Activated gamma-delta T cell treated with anti-CD3 and anti-CD28 coated beads, Interleukin-2, amount 50 U/mL, for 16 hours (primary cell): Measurements from ENCODE around the gene SNRNP70.
"Not testable (repeated sequence)": the region's sequence is repeated elsewhere in the genome, so short reads cannot be mapped to it uniquely, and the experiment has no call there.

Experiments
- DNase-seq: peaks from one replicate; pipeline ENCODE4 v3.0.0-alpha.2; 2020; ENCODE audit warnings: low read depth

The SNRNP70 gene

DNA sequence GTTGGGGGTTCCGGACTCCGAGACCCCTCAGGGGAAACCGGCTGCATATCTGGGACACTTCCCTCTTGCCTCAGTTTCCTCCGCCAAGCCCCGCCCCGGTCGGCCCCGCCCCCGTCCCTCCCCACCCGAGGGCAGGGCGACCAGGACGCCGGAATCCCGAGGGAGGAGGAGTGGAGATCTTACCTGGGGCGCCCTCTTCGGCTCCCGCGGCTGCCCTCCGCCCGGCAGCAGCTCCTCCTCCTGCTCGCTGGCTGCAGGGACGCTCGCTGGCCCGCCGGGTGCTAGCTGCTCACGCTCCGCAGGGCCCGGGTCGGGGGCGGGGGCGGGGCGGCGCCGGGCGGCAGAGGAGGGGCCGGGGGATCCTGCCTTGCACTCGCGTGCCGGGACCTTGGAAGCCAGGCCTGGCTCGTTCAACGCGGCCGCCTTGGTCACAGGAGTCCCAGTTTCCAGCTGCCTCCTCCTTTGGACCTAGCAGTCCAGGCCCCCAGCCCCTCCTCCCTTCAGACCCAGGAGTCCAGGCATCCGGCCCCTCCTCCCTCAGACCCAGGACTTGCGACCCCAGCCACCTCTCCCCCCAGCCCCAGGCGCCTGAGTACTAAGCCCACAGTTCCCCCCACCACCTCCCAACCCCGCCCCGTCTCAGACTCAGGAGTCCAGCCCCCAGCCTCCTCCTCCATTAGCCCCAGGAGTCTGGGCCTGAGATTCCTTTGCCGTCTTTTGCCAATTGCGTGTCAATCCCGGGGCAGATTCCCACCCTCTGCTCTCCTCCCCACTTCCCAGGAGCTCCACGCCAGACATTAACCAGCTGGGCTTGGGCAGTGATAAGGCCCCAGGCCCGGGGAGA, 20.3 kb upstream of the SNRNP70 start, which contains the start of gene NTF4:
TSS of gene NTF4 (minus strand) at position 51 of the 844 bp plus-strand sequence. CDS start 2,821 bp downstream, outside the sequence.
- no peak for DNase-seq

DNA sequence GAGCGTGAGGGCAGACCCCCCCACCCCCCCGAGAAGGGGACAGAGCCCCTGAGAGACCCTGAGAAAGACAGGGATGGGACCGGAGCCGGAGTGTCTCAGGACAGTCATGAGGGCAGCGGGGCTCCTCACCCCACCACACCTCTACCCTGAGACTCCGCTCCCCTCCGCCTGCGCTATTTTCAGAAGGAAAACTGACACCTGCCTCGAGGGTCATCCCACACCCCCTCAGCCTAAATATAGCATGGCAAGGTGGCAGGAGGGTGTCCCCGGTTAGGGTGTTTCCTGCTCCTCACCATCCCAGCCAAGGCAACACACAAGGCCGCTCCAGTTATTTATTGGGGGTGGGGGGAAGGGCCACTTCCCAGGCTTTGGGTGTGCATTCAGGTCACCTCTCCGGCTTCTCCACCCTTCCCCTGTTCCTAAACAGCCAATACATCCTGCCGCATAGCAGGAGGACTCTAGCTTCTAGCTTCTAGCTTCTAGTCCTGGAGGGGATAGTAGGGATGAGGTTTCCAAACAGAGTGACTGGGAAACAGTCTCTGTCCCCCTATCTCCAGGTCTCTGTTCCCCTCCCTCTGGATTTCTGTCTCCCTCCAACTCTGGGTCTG, 19.2 kb upstream of the SNRNP70 start:
- DNase-seq = no peak

DNA sequence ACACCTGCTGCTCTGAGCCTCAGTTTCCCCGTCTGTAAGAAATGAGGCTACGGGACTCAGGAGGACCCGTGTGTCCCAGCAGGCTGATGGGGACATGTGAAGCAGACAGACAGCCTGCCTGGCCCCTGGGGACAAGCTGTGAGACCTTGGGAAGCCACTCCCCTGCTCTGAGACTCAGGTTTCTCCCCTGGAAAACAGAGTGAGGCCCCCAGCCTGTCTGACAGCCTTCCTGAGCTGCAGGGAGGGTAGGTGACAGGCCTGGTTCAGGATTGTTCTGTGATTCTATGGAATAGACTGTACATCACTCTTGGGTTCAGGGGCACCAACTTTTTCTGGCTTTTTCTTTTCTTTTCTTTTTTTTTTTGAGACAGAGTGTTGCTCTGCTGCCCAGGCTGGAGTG, 17.7 kb upstream of the SNRNP70 start:
- no peak for DNase-seq

DNA sequence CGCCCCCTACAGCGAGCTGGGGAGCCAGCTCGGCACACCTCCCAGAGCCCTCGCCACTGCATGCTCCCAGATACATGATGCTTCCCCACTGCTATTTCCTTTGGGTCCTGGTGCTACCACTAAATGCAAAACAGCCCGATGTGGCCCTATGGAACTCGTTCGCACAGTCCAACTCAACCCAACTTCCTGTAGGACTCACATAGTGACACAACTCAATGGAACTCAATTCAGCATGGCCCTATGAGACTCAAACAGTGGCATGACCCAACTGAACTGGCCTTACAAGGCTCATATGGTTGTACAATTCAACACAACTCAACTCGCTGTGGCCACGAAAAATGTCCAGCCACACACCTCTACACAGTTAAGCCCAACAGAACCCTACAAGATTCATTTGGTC, 16.2 kb upstream of the SNRNP70 start:
- no peak for DNase-seq

DNA sequence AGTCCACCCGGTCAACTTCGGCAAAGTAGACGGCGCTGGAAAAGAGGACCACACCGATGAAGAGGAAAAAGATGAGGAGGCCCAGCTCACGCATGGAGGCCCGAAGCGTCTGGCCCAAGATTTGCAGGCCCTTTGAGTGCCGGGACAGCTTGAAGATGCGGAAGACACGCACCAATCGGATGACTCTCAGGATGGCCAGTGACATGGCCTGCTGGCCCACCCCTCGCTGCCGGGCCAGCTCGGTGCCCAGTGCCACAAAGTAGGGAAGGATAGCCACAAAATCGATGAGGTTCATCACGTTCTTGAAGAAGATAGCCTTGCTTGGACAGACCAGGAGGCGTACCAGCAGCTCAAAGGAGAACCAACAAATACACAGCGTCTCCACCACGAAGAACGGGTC, 14.8 kb upstream of the SNRNP70 start:
- DNase-seq = no peak

DNA sequence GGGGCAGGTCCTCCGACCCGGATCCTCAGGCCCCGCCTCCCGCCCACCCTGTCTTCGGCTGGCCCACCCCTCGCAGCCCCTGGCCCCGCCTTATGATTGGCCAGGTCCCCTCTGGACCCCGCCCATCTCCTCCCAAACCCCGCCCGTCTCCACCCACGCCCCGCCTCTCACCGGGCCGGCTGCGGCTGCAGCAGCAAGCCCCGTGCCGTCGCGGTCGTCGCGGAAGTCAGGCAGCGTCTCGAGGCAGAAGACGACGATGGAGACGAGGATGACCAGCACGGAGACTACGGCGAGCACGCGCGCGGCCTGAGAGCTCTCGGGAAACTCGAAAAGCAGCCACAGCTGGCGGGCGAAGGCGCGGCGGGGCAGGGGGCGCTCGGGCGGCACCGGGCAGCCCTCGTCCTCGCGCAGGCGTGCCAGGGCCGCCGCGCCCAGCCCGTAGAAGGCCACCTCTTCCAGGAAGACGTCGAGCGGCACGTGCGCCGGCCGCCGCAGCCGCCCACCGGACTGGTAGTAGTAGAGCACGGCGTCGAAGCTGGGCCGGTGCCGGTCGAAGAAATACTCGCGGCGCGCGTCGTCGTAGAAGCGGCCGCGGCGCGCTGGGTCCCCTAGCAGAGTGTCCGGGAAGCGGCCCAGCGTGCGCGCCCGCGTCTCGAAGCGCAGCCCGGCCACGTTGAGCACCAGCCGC, 13.2 kb upstream of the SNRNP70 start:
- DNase-seq = no peak

DNA sequence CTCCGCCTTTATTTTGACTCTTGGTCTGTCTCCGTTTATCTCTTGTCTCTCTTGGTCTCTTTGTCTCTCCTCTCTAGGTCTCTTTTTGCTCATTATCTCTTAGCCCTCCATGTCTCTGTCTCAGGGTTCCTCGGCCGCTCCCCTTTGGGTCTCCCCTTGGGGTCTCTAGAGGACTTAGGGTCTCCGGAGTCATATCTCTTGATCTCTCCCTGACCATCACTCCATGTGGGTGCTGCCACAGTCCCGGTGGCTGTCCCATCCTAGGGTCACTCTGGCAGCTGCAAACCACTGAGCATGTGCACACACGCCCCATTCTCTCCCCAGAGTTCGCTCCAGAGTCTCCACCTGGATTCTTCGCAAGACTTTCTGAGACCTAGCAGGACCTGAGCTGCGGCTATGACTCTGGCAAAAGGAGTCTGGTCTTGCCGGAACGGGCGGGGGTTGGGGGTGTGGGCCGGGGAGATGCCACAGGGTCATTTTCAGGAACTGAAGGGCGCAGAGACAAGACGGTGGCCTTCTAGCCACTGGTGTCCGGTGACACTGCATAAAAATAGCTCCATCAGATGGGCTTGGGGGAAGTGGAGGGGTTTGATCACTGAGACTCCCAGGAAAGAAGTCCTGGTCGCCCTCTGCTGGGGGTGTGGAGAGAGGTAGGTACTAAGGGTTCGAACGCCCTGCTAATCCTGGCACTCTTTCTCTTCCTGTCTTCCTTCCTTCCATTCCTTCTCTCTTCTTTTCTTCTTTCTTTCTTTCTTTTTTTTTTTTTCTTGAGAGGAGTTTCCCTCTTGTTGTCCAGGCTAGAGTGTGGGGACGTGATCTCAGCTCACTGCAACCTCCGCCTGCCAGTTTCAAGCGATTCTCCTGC, 11.5 kb upstream of the SNRNP70 start:
- no peak for DNase-seq

DNA sequence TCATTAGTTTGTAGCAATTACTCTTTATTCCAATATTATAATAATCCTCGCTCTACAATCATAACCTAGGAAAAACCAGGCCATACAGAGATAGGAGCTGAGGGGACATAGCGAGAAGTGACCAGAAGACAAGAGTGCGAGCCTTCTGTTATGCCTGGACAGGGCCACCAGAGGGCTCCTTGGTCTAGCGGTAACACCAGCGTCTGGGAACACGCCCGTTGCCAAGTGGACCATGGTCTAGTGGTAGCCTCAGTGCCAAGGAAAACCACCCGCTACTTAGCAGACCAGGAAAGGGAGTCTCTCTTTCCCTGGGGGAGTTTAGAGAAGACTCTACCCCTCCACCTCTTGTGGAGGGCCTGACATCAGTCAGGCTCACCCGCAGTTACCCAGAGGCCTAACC, 10.4 kb upstream of the SNRNP70 start:
- not testable (repeated sequence) for DNase-seq

DNA sequence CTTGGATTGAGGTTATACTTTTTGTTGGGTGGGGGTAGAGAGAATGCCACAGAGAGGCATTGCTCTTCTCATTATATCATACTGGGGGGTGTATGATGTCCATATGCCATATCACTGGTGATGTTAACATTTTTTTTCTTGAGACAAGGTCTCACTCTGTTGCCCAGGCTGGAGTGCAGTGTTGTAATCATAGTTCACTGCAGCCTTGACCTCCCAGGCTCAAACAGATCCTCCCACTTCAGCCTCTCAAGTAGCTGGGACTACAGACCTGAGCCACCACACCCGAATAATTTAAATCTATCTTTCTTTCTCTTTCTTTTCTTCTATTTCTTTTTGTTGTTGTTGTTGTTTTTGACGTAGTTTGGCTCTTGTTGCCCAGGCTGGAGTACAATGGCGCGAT, 4.9 kb upstream of the SNRNP70 start:
- no peak for DNase-seq

DNA sequence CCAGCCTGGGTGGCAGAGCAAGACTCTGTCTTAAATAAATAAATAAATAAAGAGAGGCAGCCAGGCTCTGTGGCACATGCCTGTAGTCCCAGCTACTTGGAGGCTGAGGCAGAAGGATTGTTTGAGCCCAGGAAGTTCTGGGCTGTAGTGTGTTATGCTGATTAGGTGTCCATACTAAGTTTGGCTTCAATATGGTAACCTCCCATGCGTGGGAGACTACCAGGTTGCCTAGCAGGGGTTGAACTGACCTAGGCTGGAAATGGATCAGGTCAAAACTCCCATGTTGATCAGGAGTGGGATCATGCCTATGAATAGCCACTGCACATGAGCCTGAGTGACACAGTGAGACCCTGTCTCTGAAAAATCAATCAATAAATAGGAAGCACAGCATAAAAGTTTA, 4.0 kb upstream of the SNRNP70 start:
- DNase-seq = no peak

DNA sequence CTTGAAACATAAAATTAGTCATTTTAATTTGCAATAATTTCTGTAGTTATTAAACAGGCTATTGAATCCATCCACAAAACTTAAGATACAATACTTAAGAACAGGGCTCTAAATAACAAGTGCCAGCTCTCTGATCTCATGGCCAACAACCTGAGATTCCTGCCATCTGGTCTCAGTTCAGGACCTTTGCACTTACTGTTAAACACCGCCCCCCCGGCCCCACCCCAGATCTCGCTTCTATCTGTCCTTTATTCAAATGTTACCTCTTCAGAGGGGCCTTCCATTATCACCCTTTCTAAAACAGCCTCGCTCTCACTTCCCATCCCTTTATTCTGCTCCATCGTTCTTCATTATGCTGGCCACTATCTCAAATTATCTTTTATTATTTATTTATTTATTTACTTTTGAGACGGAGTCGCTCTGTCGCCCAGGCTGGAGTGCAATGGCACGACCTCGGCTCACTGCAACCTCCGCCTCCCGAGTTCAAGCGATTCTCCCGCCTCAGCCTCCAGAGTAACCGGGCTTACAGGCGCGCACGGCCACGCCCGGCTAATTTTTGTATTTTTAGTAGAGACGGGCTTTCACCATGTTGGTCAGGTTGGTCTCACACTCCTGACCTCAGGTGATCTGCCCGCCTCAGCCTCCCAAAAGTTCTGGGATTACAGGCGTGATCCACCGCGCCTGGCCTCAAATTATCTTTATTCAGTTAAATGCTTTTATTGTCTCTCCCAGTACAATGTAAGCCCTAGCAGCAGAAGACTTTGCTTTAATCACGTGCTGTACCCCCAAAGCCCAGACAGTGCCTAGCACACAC, 838 bp upstream of the SNRNP70 start:
- DNase-seq = no peak

DNA sequence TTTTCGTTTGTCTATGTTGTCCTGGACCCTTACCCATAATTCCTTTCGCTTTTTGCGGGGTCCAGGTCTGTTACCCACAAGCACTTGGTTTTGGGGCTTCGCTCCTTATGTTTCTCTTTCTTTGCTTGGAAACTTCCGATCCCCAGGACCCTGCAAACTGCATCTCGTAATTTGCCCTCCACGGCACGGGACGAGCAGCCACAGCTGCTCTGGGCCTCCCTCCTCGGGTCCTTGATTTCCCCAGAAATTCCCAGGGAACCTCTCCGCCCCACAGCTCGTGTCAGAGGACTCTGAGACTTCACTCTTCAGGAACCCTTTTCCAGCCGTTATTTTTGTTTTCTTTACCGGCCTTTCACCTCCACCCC, 599 bp downstream of the SNRNP70 start:
- no peak for DNase-seq

DNA sequence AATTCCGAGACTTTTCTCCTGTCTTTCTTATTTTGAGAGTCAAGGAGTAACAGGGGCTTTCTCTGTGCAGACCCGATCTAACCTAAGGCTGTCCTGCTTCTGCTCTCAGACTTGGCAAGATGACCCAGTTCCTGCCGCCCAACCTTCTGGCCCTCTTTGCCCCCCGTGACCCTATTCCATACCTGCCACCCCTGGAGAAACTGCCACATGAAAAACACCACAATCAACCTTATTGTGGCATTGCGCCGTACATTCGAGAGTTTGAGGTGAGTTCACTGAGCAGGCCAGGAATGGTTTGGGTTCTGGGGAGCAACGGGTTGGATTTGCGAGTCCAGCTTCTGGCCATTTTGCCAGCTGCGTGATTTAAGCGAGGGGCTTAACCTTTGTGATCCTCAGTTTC, 1.0 kb downstream of the SNRNP70 start:
- DNase-seq = no peak

DNA sequence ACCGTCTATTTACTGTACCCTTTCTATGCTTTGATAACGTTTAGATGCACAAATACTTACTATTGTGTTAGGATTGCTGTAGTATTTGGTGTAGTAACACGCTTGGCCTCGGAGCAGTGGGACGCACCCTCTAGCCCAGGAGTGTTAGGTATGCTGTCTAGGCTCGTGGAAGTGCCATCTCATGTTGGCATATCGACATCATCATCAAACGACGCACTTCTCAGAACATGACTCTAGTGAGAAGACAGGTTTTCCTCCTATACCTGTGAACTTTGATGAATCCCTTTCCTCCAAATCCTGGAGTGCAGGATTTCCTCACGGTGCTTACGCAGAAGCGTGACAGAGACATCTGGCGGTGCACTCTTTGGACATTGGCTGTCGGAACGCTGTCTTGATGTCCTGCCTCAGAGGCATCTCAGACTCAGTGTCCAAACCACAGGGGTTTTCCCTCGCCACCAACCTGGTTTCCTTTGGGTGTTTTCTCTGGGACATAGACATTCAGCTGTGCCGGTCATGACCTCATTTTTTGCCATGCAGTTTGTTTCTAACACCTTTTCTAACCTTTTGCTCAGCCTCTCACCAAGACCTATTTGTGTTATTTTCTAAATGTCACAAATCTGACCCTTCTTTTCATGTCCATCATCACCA, 6.3 kb downstream of the SNRNP70 start:
- DNase-seq = no peak

DNA sequence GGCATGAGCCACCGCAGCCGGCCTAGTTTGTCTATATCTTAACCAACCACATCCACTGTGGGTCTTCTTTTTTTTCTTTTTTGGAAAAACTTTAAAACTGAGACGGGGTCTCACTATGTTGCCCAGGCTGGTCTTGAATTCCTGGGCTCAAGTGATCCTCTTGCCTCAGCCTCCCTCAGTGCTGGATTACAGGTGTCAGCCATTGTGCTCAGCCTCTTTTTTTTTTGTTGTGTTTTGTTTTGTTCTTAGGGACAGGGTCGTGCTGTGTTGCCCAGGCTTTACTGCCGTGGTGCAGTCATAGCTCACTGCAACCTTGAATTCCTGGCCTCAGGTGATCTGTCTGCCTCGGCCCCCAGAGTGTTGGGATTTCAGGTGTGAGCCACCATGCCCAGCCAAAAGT, 7.4 kb downstream of the SNRNP70 start:
- DNase-seq = no peak

DNA sequence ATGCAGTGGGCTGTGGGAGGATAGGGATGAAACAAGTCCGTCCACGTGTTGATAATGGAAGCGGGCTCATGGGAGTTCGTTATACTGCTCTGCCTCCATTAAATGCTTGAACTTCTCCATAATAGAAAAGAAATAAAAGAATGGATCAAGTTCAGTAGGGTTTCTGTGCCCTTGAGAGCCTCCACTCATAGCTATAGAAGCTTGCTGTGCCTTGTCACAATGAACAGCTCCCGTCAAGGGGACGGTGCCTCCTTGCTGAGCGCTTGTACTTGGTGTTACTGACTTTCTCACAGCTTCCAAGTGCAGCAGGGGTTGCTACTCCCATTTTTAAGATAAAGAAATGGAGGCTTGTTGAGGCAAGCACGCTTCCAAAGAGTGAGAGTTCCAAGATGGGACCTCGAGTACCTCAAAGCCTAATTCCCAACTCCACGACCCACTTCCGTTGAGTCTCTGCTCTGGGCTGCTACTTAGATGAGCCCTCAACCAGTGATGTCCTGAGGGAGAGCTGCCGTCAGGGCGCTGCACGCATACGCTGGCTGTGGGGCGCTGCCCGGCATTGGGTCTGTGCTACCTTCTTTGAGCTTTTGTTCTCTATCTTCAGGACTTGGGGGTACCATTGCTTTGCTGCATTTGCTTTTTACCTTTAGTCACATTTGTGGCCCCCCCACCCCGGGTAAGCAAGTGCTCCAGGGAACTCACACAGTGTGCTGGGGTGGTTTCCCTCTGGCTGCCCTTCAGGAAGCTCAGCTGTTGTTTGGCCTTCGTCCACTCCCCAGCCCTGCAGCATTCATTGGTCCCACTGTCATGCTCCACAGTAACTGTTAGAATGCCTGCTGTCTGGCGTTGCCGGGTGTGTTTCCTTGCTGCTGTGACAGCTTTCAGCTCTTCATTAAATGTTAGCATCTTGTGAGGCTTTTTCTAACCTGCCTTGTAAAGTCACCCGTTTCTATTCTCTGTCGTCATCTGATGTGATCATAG, 9.5 kb downstream of the SNRNP70 start:
- DNase-seq = no peak

DNA sequence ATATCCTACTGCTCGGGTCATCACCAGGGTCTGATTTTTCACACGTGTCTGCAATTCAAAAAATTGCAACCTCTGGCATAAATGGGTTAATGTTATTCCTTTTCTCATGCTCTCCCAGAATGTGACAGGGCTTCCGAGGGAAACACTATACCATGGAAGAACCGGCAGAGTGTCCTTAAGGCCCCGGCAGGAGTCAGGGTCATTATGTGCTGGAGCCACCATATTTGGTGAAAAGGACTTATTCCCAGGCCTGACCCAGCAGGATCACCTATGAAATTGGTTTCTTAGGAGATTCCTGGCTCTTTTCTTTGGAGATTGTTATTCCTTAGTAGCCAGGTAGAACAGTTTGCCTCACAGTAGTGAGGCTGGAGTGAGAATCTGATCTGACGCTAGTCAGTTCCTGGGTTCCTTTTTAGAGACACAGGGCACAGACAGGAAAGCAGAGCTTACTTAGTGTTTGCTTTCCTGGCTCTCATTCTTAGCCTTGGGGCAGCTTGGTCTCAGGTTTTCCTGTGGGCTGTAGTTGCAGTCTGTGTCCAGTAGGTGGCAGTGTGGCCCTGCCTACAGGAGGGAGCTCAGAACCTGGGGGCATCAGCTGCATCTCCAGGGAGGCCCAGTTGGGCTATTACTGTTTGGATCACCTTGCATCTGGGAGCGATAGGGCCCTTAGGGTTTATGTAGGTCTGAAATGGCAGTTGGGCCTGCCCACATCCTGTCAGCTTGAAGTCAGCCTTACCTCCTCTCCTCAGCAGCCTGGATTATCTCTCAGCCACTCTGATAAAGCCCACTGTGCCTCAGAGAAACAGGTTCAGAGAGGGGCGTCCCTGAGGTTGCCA, 12.4 kb downstream of the SNRNP70 start:
- peak; percentile 65 for DNase-seq

DNA sequence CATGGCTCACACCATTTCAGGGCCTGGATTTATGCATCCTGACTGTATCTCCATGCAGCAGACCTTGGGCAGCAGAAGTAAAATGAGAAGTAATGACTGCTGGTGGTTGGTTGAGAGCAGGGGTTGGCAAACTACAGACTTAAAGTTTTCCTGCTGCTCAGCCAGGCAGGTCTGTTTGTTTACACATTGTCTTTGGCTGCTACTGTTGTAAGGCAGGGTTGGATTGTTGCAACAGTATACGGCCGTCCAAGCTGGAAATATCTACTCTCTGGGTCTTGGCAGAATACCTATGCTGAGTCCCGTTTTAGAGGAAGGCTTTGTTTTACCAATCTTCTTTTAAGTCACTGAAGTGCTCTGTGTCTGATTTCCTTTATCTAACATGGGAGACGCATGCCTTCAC, 13.5 kb downstream of the SNRNP70 start:
- DNase-seq = no peak

DNA sequence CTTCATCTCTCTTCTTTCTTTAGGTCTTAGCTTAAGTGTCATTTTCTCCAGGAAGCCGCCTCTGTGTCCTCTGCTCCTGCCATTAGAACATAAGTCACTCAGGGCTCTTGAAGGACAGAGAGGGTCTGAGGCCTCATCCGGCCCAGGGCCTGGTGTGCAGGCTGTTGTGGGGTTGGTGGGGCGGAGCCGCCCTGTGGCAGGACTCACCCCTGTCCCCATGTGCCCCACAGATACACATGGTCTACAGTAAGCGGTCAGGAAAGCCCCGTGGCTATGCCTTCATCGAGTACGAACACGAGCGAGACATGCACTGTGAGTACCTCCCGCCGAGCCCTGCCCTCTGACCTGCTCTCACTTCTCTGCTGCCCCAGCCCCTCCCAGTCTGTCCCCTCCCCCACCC, 15.9 kb downstream of the SNRNP70 start:
- DNase-seq = no peak
